Measurements from ENCODE around the gene KLHL29.

DNA sequence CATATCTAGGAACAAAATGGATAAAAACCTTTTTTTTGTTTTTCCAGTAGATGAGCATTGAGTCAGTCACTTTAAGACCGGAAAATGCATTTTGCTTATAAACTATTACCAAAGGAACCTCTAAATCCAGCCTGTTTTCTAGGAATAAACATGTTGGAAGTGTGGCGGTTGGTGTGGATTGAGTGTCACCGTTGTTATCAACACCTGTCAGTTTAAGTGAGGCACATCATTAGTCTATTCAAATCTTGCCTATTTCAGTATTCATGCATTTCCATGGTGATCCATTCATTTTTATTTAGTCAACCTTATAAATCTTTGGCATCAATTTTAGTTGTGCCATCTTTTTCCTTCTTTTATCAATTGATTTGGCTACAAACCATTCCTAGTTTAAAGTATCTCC is 3.3 kb downstream of the KLHL29 start:
- TF ChIP-seq CTCF (IDR thresholded peaks at IDR 0.05 in 2 of 3, conservative IDR thresholded peaks at IDR 0.05 in 1 of 3; ENCODE audit: borderline replicate concordance in 1 of 3, insufficient read depth in 1 of 3, low read depth in 2 of 3, low read length in 2 of 3), result no peak
- no peak for TF ChIP-seq EZH2 (IDR thresholded peaks at IDR 0.05)
- TF ChIP-seq, protein P1, sequence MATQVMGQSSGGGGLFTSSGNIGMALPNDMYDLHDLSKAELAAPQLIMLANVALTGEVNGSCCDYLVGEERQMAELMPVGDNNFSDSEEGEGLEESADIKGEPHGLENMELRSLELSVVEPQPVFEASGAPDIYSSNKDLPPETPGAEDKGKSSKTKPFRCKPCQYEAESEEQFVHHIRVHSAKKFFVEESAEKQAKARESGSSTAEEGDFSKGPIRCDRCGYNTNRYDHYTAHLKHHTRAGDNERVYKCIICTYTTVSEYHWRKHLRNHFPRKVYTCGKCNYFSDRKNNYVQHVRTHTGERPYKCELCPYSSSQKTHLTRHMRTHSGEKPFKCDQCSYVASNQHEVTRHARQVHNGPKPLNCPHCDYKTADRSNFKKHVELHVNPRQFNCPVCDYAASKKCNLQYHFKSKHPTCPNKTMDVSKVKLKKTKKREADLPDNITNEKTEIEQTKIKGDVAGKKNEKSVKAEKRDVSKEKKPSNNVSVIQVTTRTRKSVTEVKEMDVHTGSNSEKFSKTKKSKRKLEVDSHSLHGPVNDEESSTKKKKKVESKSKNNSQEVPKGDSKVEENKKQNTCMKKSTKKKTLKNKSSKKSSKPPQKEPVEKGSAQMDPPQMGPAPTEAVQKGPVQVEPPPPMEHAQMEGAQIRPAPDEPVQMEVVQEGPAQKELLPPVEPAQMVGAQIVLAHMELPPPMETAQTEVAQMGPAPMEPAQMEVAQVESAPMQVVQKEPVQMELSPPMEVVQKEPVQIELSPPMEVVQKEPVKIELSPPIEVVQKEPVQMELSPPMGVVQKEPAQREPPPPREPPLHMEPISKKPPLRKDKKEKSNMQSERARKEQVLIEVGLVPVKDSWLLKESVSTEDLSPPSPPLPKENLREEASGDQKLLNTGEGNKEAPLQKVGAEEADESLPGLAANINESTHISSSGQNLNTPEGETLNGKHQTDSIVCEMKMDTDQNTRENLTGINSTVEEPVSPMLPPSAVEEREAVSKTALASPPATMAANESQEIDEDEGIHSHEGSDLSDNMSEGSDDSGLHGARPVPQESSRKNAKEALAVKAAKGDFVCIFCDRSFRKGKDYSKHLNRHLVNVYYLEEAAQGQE (IDR thresholded peaks at IDR 0.05; ENCODE audit: low read depth), result no peak
- TF ChIP-seq POLR2A (IDR thresholded peaks at IDR 0.05; ENCODE audit: borderline replicate concordance, extremely low read depth, insufficient read depth, insufficient read length), result no peak
- no peak for TF ChIP-seq POLR2AphosphoS5 (IDR thresholded peaks at IDR 0.05; ENCODE audit: low read depth, low read length)
- TF ChIP-seq, protein P2, sequence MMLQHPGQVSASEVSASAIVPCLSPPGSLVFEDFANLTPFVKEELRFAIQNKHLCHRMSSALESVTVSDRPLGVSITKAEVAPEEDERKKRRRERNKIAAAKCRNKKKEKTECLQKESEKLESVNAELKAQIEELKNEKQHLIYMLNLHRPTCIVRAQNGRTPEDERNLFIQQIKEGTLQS (IDR thresholded peaks at IDR 0.05), result no peak
- no peak for TF ChIP-seq YY1 (IDR thresholded peaks at IDR 0.05; ENCODE audit: extremely low read depth, insufficient replicate concordance, low read depth, low read length)
- no peak for TF ChIP-seq JUND (IDR thresholded peaks at IDR 0.05)
